Measurements from ENCODE around the gene TNFRSF21.
"Not testable (repeated sequence)": the region's sequence is repeated elsewhere in the genome, so short reads cannot be mapped to it uniquely, and the experiment has no call there.

The TNFRSF21 gene

GRCh38 chr6:47288267-47289090, 21.2 kb downstream of the TNFRSF21 start:
- DNase-seq (ENCODE audit: low spot score) = no peak

GRCh38 chr6:47286301-47286700, 23.4 kb downstream of the TNFRSF21 start:
- DNase-seq (ENCODE audit: low spot score) = no peak

DNA sequence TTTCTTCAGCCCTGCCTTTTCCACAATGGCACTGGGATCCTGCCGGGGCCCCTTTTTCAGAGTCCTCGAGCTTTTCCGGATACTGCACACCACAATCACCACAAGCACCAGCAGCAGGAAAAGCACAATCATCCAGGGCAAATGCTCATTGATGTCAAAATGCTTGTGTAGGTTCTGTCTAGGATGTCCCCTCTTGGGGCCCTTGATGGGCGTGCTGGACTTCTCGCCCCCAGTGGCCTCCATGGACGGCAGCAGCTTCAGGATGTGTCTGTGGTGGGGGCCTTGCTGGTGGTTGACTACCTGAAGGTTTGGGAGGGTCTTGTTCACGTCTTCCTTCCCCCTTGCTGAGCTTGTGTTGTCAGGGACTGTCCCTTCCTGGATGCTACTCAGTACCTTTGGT, 25.7 kb downstream of the TNFRSF21 start:
- no peak for DNase-seq (ENCODE audit: low spot score)

GRCh38 chr6:47278545-47278944, 31.2 kb downstream of the TNFRSF21 start:
- DNase-seq (ENCODE audit: low spot score) = no peak

DNA sequence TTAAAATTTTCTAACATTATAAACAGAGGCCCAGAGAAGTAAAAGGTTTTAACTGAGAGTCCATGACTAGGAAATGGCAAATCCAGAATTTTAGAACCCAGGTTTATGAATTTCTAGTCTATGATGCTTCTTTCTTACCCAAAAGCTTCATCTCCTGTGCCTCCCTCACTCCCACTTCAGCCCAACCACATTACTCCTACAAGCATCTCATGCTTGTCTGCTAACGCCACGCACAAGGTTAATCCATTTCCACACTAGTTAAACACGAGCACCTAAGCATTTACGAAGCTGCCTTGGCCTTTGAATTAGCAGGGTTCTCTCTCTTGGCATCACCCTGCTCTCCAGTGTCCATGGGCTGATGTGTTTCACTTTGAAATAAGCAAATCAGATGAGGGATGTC, 32.0 kb downstream of the TNFRSF21 start:
- DNase-seq (ENCODE audit: low spot score) = no peak

- no peak for DNase-seq (ENCODE audit: low spot score)
Observed at GRCh38 chr6:47276377-47276776, 33.3 kb downstream of the TNFRSF21 start.

DNA sequence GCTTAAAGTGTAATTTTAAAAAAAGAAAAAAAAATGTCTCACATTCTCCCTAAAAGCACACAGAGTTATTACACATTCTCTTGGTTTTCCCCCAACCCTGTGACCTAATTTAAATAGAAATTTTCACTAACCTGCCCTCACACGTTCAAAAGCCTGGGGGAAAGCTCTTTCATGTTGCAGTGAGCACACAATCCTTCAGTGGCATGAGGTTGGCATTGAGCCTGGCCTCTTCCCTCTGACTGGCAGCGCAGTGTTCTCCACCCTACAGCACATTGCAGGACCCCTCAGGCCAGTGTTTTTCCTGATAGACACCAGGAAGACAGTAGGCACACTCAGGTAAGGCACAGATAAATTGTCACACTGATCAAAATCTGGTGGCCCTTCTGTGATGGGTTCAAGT, 34.1 kb downstream of the TNFRSF21 start:
- no peak for DNase-seq (ENCODE audit: low spot score)

DNA sequence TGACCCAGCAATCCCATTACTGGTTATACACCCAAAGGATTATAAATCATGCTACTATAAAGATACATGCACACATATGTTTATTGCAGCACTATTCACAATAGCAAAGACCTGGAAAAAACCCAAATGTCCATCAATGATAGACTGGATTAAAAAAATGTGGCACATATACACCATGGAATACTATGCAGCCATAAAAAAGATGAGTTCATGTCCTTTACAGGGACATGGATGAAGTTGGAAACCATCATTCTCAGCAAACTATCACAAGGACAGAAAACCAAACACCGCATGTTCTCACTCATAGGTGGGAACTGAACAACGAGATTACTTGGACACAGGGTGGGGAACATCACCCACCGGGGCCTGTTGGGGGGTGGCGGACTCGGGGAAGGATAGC, 34.6 kb downstream of the TNFRSF21 start:
- not testable (repeated sequence) for DNase-seq (ENCODE audit: low spot score)

- DNase-seq (ENCODE audit: low spot score) = no peak
Observed at GRCh38 chr6:47268572-47269187, 41.0 kb downstream of the TNFRSF21 start.

GRCh38 chr6:47267301-47267700, 42.4 kb downstream of the TNFRSF21 start:
- DNase-seq (ENCODE audit: low spot score) = no peak

DNA sequence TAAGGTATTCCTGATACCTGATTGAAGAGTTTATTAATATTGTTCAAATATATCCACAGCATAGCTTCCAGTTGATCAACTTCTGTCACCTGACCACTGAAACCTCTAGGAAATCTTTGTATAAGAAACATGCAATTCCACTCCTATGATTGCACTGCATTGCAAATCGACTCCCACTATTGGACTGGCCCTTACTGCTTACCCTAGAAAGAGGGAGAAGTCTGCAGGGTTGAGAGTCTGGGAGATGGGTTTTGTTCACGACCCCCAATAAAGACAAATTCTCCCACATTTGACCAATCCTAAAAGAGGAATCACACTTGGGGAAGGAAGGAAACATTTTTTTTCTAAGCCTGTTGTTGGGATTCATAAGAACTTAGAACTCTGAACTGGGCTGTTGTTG, 43.7 kb downstream of the TNFRSF21 start:
- no peak for DNase-seq (ENCODE audit: low spot score)

- no peak for DNase-seq (ENCODE audit: low spot score)
Observed at GRCh38 chr6:47264775-47265184, 44.9 kb downstream of the TNFRSF21 start.

GRCh38 chr6:47263268-47263667, 46.4 kb downstream of the TNFRSF21 start:
- DNase-seq (ENCODE audit: low spot score) = no peak

- DNase-seq (ENCODE audit: low spot score) = no peak
Observed at GRCh38 chr6:47262231-47262630, 47.5 kb downstream of the TNFRSF21 start.

GRCh38 chr6:47261191-47261590, 48.5 kb downstream of the TNFRSF21 start:
- DNase-seq (ENCODE audit: low spot score) = no peak

GRCh38 chr6:47260021-47260420, 49.7 kb downstream of the TNFRSF21 start:
- DNase-seq (ENCODE audit: low spot score) = no peak

DNA sequence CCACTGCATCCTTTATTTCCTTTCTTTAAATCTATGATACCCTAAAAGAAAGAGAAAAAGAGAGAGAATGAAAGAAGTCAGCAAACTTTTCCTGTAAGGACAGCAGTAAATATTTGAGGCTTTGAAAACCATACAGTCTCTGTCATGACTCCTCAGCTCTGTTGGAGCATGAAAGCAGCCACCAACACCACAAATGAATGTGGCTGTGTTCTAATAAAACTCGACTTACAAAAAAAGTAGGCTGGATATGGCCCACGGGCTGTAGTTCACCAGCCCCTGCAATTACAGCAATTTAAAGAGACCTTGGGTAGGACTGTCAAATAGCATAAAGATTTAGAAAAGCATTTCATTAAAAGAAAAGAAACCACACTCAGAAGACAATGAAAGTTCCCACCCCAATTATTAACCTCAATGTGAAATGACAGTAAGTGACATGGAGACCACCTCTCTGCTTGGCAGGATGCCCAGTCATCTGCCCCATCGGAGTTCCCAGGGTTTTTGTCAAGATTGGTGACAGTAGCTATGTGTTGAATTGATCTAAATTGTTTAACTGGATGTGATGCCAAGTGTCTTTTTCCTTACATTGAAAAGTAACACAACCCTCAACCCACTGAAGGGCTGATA, 50.9 kb downstream of the TNFRSF21 start:
- DNase-seq (ENCODE audit: low spot score) = no peak

DNA sequence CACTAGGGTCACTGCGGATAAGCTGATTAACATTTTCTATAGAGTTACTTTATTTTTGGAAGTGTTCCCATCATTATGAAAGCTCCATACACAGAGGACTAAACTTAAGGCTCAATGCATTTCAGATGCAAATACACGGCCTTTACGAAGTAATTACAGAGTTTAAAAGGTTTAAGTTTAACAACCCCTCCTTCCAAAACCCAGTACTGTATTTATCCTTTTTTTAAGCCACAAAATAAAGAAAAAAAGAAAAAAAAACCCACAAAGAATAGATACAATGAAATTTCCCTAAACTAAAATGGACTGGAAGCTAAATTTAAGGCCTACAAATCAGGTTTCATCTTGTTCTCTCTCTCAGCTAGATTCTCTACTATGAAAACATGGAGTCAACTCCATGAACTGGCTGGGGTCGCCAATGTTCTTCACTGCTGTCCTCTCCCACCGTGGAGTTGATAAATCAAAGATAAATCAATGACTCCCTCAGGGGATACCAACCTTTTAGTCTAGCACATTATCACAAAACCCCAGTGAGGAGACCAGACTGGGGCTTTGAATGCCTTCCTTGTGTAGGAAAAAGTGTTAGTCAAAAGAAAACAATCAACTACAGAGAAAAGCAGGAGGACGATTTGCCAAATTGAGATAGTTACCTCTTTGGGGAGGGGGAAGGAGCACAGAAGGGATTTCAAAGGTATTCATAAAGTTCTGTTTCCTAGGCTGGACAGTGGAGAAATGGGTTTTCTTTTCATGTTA, 52.5 kb downstream of the TNFRSF21 start:
- no peak for DNase-seq (ENCODE audit: low spot score)

DNA sequence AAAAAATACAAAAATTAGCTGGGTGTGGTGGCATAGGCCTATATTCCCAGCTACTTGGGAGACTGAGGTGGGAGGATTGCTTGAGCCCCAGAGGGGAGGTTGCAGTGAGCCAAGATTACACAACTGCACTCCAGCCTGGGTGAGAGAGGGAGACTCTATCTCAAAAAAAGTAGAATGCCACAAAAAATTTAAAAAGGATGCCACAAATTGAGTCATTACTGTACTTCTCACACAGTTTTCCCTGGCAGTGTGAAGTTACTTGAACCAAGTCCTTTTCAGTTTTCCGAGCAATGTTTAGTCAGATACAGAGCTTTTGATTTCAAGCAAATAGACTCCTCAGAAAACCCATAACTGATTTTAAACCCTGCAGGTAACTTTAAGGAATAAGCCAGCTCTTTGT, 53.3 kb downstream of the TNFRSF21 start:
- DNase-seq (ENCODE audit: low spot score) = no peak

GRCh38 chr6:47254906-47255305, 54.8 kb downstream of the TNFRSF21 start:
- no peak for DNase-seq (ENCODE audit: low spot score)

DNA sequence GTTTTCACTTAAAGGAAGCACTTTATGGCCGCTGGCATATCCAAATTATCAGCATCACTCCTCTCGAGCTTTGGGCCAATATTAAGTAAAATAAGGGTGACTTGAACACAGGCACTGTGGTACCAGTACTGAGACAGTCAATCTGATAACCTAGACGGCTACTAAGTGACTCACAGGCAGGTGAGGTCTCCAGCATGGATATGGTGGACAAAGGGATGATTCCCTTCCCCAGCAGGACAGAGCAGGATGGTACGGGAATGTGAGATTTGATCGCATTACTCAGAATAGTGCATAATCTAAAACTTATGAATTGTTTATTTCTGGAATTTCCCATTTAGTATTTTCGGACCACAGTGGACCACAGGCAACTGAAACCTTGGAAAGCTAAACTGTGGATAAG, 55.7 kb downstream of the TNFRSF21 start:
- no peak for DNase-seq (ENCODE audit: low spot score)

- DNase-seq (ENCODE audit: low spot score) = no peak
Observed at GRCh38 chr6:47253136-47253535, 56.6 kb downstream of the TNFRSF21 start.

- no peak for DNase-seq (ENCODE audit: low spot score)
Observed at GRCh38 chr6:47252633-47253032, 57.1 kb downstream of the TNFRSF21 start.
